ENCODE results near the gene DIS3L2. TPM values are rescaled to one million over a fixed set of nuclear protein-coding genes. Genes with fewer than 3 reads are reported as not detected.

Gene DIS3L2
- 10 to 100 TPM; 16.6 to 23.3 TPM for polyA plus RNA-seq

- Histone ChIP-seq H3K36me3 (ENCODE audit: control insufficient read depth in 2 of 2, insufficient read depth in 2 of 2, low read length in 1 of 2) (no peaks in the 10 kb centered on the region), H3K4me3 (ENCODE audit: low read depth in 1 of 2, low read length in 2 of 2) (peak within 1 kb of the TSS; percentile 74 to 99), H3K4me1 (ENCODE audit: control insufficient read depth in 2 of 2, insufficient read depth in 2 of 2, low read length in 1 of 2) (peaks cover 0 to 4% of the 10 kb centered on the region in 2 donors), H3K27ac (ENCODE audit: low read depth in 2 of 2, low read length in 1 of 2) (peak within 1 kb of the TSS; percentile 77 to 88), H3K9me3 (ENCODE audit: control insufficient read depth in 2 of 2, insufficient read depth in 1 of 2, low read depth in 1 of 2, low read length in 1 of 2) (no peaks in the 10 kb centered on the region), H3K27me3 (ENCODE audit: control insufficient read depth in 1 of 2, insufficient read depth in 2 of 2, low read length in 2 of 2) (no peaks in the 10 kb centered on the region)
- WGBS, 2 donors = 0 to 1% methylated on average over 78 to 83 of the region's 83 CpGs
Observed at GRCh38 chr2:231961349-231962166, at the start of gene DIS3L2. Gene DIS3L2 (plus strand): TSS chr2:231961713. CDS start chr2:232014928, 53,215 bp downstream.

- H3K4me1 ChIP-seq (ENCODE audit: control insufficient read depth in 2 of 2, insufficient read depth in 2 of 2, low read length in 1 of 2) = no peaks in the 10 kb centered on the region
- H3K36me3 ChIP-seq (ENCODE audit: control insufficient read depth in 2 of 2, insufficient read depth in 2 of 2, low read length in 1 of 2) = no peaks in the 10 kb centered on the region
- no peak overlapping the region for H3K27ac ChIP-seq (ENCODE audit: low read depth in 2 of 2, low read length in 1 of 2)
- no peaks in the 10 kb centered on the region for H3K9me3 ChIP-seq (ENCODE audit: control insufficient read depth in 2 of 2, insufficient read depth in 1 of 2, low read depth in 1 of 2, low read length in 1 of 2)
- 90 to 93% methylated on average over 14 of the region's 14 CpGs for WGBS, 2 donors
- no peak overlapping the region for H3K4me3 ChIP-seq (ENCODE audit: low read depth in 1 of 2, low read length in 2 of 2)
- H3K27me3 ChIP-seq (ENCODE audit: control insufficient read depth in 1 of 2, insufficient read depth in 2 of 2, low read length in 2 of 2) = no peaks in the 10 kb centered on the region
Observed at GRCh38 chr2:231914077-231914690, 47.3 kb upstream of the DIS3L2 start.

GRCh38 chr2:231917280-231918066, 44.0 kb upstream of the DIS3L2 start:
- H3K36me3 ChIP-seq (ENCODE audit: control insufficient read depth in 2 of 2, insufficient read depth in 2 of 2, low read length in 1 of 2) = no peaks in the 10 kb centered on the region
- H3K9me3 ChIP-seq (ENCODE audit: control insufficient read depth in 2 of 2, insufficient read depth in 1 of 2, low read depth in 1 of 2, low read length in 1 of 2) = no peaks in the 10 kb centered on the region
- no peak overlapping the region for H3K27ac ChIP-seq (ENCODE audit: low read depth in 2 of 2, low read length in 1 of 2)
- no peak overlapping the region for H3K4me3 ChIP-seq (ENCODE audit: low read depth in 1 of 2, low read length in 2 of 2)
- no peaks in the 10 kb centered on the region for H3K27me3 ChIP-seq (ENCODE audit: control insufficient read depth in 1 of 2, insufficient read depth in 2 of 2, low read length in 2 of 2)
- H3K4me1 ChIP-seq (ENCODE audit: control insufficient read depth in 2 of 2, insufficient read depth in 2 of 2, low read length in 1 of 2) = no peaks in the 10 kb centered on the region
- 41 to 44% methylated on average over 10 of the region's 10 CpGs for WGBS, 2 donors

GRCh38 chr2:231918501-231919330, 42.8 kb upstream of the DIS3L2 start:
- peaks cover 0 to under 1% of the 10 kb centered on the region in 2 donors for H3K27me3 ChIP-seq (ENCODE audit: control insufficient read depth in 1 of 2, insufficient read depth in 2 of 2, low read length in 2 of 2)
- 92 to 95% methylated on average over 20 to 21 of the region's 21 CpGs for WGBS, 2 donors
- no peak overlapping the region for H3K4me3 ChIP-seq (ENCODE audit: low read depth in 1 of 2, low read length in 2 of 2)
- H3K27ac ChIP-seq (ENCODE audit: low read depth in 2 of 2, low read length in 1 of 2) = no peak overlapping the region
- H3K9me3 ChIP-seq (ENCODE audit: control insufficient read depth in 2 of 2, insufficient read depth in 1 of 2, low read depth in 1 of 2, low read length in 1 of 2) = no peaks in the 10 kb centered on the region
- no peaks in the 10 kb centered on the region for H3K36me3 ChIP-seq (ENCODE audit: control insufficient read depth in 2 of 2, insufficient read depth in 2 of 2, low read length in 1 of 2)
- no peaks in the 10 kb centered on the region for H3K4me1 ChIP-seq (ENCODE audit: control insufficient read depth in 2 of 2, insufficient read depth in 2 of 2, low read length in 1 of 2)

GRCh38 chr2:231919341-231920035, 42.0 kb upstream of the DIS3L2 start:
- peaks cover 0 to 5% of the 10 kb centered on the region in 2 donors for H3K27me3 ChIP-seq (ENCODE audit: control insufficient read depth in 1 of 2, insufficient read depth in 2 of 2, low read length in 2 of 2)
- H3K4me1 ChIP-seq (ENCODE audit: control insufficient read depth in 2 of 2, insufficient read depth in 2 of 2, low read length in 1 of 2) = no peaks in the 10 kb centered on the region
- H3K4me3 ChIP-seq (ENCODE audit: low read depth in 1 of 2, low read length in 2 of 2) = no peak overlapping the region
- WGBS, 2 donors = 87 to 89% methylated on average over 15 of the region's 15 CpGs
- H3K36me3 ChIP-seq (ENCODE audit: control insufficient read depth in 2 of 2, insufficient read depth in 2 of 2, low read length in 1 of 2) = no peaks in the 10 kb centered on the region
- H3K27ac ChIP-seq (ENCODE audit: low read depth in 2 of 2, low read length in 1 of 2) = no peak overlapping the region
- no peaks in the 10 kb centered on the region for H3K9me3 ChIP-seq (ENCODE audit: control insufficient read depth in 2 of 2, insufficient read depth in 1 of 2, low read depth in 1 of 2, low read length in 1 of 2)

- H3K36me3 ChIP-seq (ENCODE audit: control insufficient read depth in 2 of 2, insufficient read depth in 2 of 2, low read length in 1 of 2) = no peaks in the 10 kb centered on the region
- H3K9me3 ChIP-seq (ENCODE audit: control insufficient read depth in 2 of 2, insufficient read depth in 1 of 2, low read depth in 1 of 2, low read length in 1 of 2) = no peaks in the 10 kb centered on the region
- H3K4me1 ChIP-seq (ENCODE audit: control insufficient read depth in 2 of 2, insufficient read depth in 2 of 2, low read length in 1 of 2) = peaks cover 0 to under 1% of the 10 kb centered on the region in 2 donors
- H3K4me3 ChIP-seq (ENCODE audit: low read depth in 1 of 2, low read length in 2 of 2) = no peak overlapping the region
- H3K27ac ChIP-seq (ENCODE audit: low read depth in 2 of 2, low read length in 1 of 2) = no peak overlapping the region
- peaks cover 0 to 9% of the 10 kb centered on the region in 2 donors for H3K27me3 ChIP-seq (ENCODE audit: control insufficient read depth in 1 of 2, insufficient read depth in 2 of 2, low read length in 2 of 2)
- 83 to 85% methylated on average over 3 of the region's 3 CpGs for WGBS, 2 donors
Observed at GRCh38 chr2:231920366-231920765, 41.1 kb upstream of the DIS3L2 start.

GRCh38 chr2:231920795-231921194, 40.7 kb upstream of the DIS3L2 start:
- Histone ChIP-seq H3K27ac (ENCODE audit: low read depth in 2 of 2, low read length in 1 of 2) (no peak overlapping the region), H3K9me3 (ENCODE audit: control insufficient read depth in 2 of 2, insufficient read depth in 1 of 2, low read depth in 1 of 2, low read length in 1 of 2) (no peaks in the 10 kb centered on the region), H3K27me3 (ENCODE audit: control insufficient read depth in 1 of 2, insufficient read depth in 2 of 2, low read length in 2 of 2) (peaks cover 0 to 11% of the 10 kb centered on the region in 2 donors), H3K36me3 (ENCODE audit: control insufficient read depth in 2 of 2, insufficient read depth in 2 of 2, low read length in 1 of 2) (no peaks in the 10 kb centered on the region), H3K4me3 (ENCODE audit: low read depth in 1 of 2, low read length in 2 of 2) (no peak overlapping the region), H3K4me1 (ENCODE audit: control insufficient read depth in 2 of 2, insufficient read depth in 2 of 2, low read length in 1 of 2) (peaks cover 2 to 5% of the 10 kb centered on the region in 2 donors)
- WGBS, 2 donors = 84% methylated on average over 5 of the region's 5 CpGs

GRCh38 chr2:231922311-231923009, 39.1 kb upstream of the DIS3L2 start:
- 77 to 78% methylated on average over 14 to 15 of the region's 15 CpGs for WGBS, 2 donors
- peaks cover 5 to 14% of the 10 kb centered on the region in 2 donors for H3K4me1 ChIP-seq (ENCODE audit: control insufficient read depth in 2 of 2, insufficient read depth in 2 of 2, low read length in 1 of 2)
- H3K9me3 ChIP-seq (ENCODE audit: control insufficient read depth in 2 of 2, insufficient read depth in 1 of 2, low read depth in 1 of 2, low read length in 1 of 2) = no peaks in the 10 kb centered on the region
- H3K4me3 ChIP-seq (ENCODE audit: low read depth in 1 of 2, low read length in 2 of 2) = no peak overlapping the region
- H3K27me3 ChIP-seq (ENCODE audit: control insufficient read depth in 1 of 2, insufficient read depth in 2 of 2, low read length in 2 of 2) = peaks cover 0 to 11% of the 10 kb centered on the region in 2 donors
- no peak overlapping the region for H3K27ac ChIP-seq (ENCODE audit: low read depth in 2 of 2, low read length in 1 of 2)
- H3K36me3 ChIP-seq (ENCODE audit: control insufficient read depth in 2 of 2, insufficient read depth in 2 of 2, low read length in 1 of 2) = no peaks in the 10 kb centered on the region

Measured in esophagus (tissue), 2 donors.